ENCODE measurements around the gene TNS1. TPM values are rescaled to one million over a fixed set of nuclear protein-coding genes. Genes with fewer than 3 reads are reported as not detected.

TNS1 gene
- total RNA-seq, 4 donors from 2014 or later: 57.7 to 120 (median 95.7) TPM

- no peak overlapping the region for H3K4me3 ChIP-seq (ENCODE audit: low read depth, poor library complexity, severe bottlenecking)
- no peak for TF ChIP-seq POLR2A (IDR thresholded peaks at IDR 0.05)
- no peak for TF ChIP-seq CTCF (IDR thresholded peaks at IDR 0.05)
- DNase-seq (ENCODE audit: low spot score in 2 of 2): no peak
- WGBS, 2 donors: 25 to 36% methylated on average over 25 to 45 of the region's 46 CpGs
- intact Hi-C loops (cut with DNase I; ENCODE audit: low total_unique reads): no loop called here
Observed at GRCh38 chr2:217978536-217979150, 24.2 kb downstream of the TNS1 start.

GRCh38 chr2:217977840-217978535, 24.8 kb downstream of the TNS1 start:
- intact Hi-C loops (cut with DNase I; ENCODE audit: low total_unique reads): no loop called here
- TF ChIP-seq CTCF (IDR thresholded peaks at IDR 0.05): no peak
- no peak for TF ChIP-seq POLR2A (IDR thresholded peaks at IDR 0.05)
- H3K4me3 ChIP-seq (ENCODE audit: low read depth, poor library complexity, severe bottlenecking): no peak overlapping the region
- no peak for DNase-seq (ENCODE audit: low spot score in 2 of 2)
- 65 to 82% methylated on average over 15 of the region's 16 CpGs for WGBS, 2 donors

- TF ChIP-seq CTCF (IDR thresholded peaks at IDR 0.05) (no peak), POLR2A (IDR thresholded peaks at IDR 0.05) (no peak)
- intact Hi-C loops (cut with DNase I; ENCODE audit: low total_unique reads): no loop called here
- no peak overlapping the region for H3K4me3 ChIP-seq (ENCODE audit: low read depth, poor library complexity, severe bottlenecking)
- no peak for DNase-seq (ENCODE audit: low spot score in 2 of 2)
- 96 to 97% methylated on average over 6 of the region's 6 CpGs for WGBS, 2 donors
Observed at GRCh38 chr2:217976301-217976700, 26.5 kb downstream of the TNS1 start.

- no peak overlapping the region for H3K4me3 ChIP-seq (ENCODE audit: low read depth, poor library complexity, severe bottlenecking)
- DNase-seq (ENCODE audit: low spot score in 2 of 2): no peak
- 73 to 81% methylated on average over 8 of the region's 8 CpGs for WGBS, 2 donors
- intact Hi-C loops (cut with DNase I; ENCODE audit: low total_unique reads): no loop called here
- TF ChIP-seq CTCF (IDR thresholded peaks at IDR 0.05) (no peak), POLR2A (IDR thresholded peaks at IDR 0.05) (no peak)
Observed at GRCh38 chr2:217975626-217976025, 27.2 kb downstream of the TNS1 start.

GRCh38 chr2:217974389-217975005, 28.3 kb downstream of the TNS1 start:
- TF ChIP-seq POLR2A (IDR thresholded peaks at IDR 0.05) (no peak), CTCF (IDR thresholded peaks at IDR 0.05) (no peak)
- no peak for DNase-seq (ENCODE audit: low spot score in 2 of 2)
- intact Hi-C loops (cut with DNase I; ENCODE audit: low total_unique reads): no loop called here
- 51 to 59% methylated on average over 8 of the region's 8 CpGs for WGBS, 2 donors
- no peak overlapping the region for H3K4me3 ChIP-seq (ENCODE audit: low read depth, poor library complexity, severe bottlenecking)

All from lower leg skin (tissue), 4 donors.